T-helper 1 cell (primary cell): Measurements from ENCODE around the gene TTR.

Experiments used
- DNase-seq, 5 donors: peaks; one replicate each; pipeline ENCODE4 v3.0.0-alpha.2; 2012 to 2020
- total RNA-seq, 4 donors: gene quantifications; one replicate each; lab custom pipeline; 2026; lab: John Stamatoyannopoulos, UW

TTR gene
- total RNA-seq: 0 reads per million in 4 donors

DNA sequence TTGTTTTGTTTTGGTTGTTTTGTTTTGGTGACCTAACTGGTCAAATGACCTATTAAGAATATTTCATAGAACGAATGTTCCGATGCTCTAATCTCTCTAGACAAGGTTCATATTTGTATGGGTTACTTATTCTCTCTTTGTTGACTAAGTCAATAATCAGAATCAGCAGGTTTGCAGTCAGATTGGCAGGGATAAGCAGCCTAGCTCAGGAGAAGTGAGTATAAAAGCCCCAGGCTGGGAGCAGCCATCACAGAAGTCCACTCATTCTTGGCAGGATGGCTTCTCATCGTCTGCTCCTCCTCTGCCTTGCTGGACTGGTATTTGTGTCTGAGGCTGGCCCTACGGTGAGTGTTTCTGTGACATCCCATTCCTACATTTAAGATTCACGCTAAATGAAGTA lies at the start of gene TTR:
Gene TTR, plus strand, starts transcription at position 250 of the 400 bp plus-strand sequence. Its CDS starts 26 bp downstream, at position 276.
- DNase-seq: no peak

- no peak for DNase-seq
Observed at GRCh38 chr18:31546476-31546875, 45.2 kb upstream of the TTR start.

GRCh38 chr18:31548853-31549252 lies 42.8 kb upstream of the TTR start:
- no peak for DNase-seq

GRCh38 chr18:31549416-31549815 lies 42.3 kb upstream of the TTR start:
- DNase-seq: no peak

GRCh38 chr18:31551883-31552282 lies 39.8 kb upstream of the TTR start:
- no peak for DNase-seq

DNA sequence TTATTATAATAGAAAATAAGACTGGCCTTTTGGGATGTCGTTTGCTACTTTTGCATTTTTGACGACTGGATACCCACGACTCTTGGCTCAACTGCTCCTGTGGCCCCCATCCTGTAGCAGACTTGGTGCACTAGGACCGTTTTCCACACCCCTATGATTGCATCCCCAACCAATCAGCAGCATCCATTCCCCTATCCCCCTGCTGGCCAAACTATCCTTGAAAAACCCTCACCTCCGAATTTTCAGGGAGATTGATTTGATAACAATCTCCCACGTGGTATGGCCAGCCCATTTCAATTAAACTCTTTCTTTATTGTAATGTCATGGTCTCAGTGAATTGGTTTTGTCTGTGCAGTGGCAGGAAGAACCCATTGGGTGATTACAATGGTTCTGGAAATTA lies 37.9 kb upstream of the TTR start:
- no peak for DNase-seq

- DNase-seq: no peak
Observed at GRCh38 chr18:31554776-31555175, 36.9 kb upstream of the TTR start.

DNA sequence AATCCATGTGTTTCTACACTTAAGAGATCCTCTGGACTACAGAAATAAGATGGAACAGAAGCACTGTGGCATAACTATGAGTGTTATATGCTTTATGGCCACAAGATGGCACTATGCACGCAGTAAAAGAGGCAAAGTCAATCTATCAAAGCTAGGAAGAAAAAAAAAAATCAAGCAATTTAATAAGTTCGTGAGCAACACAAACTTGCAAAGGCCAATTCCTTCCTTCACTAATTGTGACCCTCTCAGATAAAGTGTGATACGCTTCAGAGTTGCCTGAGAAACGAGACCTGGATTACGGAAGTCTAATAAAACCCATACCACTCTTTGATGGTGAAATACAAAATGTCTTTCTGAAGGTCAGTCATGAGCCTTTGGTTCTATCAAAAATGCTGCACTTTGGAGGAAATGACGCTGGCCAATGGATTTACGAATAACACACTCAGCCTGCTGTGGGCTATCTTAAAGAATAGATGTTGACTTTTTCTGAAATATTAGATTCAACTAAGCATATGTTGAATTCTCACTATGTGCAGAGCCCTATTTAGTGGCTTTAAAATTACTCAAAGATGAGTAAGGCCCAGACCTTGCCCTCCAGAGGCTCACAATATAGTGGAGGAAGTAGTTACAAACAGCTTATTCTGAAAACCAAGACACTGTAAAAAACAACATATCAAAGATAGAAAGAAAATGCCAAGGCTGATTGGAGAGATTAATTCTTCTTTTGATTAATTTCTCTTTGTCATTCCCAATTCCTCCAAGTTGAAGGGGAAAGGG lies 35.5 kb upstream of the TTR start:
- DNase-seq: peak in 3 of 5 donors; percentile 2 to 50 (median 23)

GRCh38 chr18:31557446-31557845 lies 34.2 kb upstream of the TTR start:
- DNase-seq: no peak

DNA sequence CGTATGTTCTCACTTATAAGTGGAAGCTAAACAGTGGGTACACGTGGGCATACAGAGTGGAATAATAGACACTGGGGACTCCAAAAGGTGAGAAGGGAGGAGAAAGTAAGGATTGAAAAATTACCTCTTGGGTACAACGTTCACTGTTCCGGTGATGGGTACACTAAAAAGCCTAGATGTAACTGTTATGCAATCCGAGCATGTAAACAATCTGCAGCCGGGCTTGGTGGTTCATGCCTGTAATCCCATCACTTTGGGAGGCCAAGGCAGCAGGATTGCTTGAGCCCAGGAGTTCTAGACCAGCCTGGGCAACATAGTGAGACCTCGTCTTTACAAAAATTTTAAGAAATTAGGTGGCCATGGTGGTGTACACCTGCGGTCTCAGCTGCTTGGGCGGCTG lies 33.1 kb upstream of the TTR start:
- DNase-seq: no peak

GRCh38 chr18:31562726-31563125 lies 29.0 kb upstream of the TTR start:
- no peak for DNase-seq

DNA sequence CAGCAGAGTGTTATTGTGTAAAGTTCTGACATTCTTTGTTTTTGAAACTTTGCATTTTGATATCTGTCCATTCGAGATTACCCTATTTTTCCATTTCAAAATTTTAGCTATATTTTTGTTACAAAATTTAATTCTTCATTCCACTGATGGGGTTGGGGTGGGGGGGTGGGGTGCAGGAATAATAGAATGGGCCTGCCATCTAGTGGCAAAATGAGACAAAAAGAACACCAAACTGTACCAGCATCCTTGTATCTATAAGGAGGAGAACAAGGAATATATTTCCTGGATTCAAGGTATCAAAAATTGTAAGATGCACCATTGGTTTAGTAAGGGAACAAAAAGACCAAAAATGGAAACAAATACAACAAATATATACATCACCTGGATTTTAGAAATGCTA lies 27.9 kb upstream of the TTR start:
- DNase-seq: no peak

- DNase-seq: no peak
Observed at GRCh38 chr18:31565345-31565744, 26.3 kb upstream of the TTR start.

DNA sequence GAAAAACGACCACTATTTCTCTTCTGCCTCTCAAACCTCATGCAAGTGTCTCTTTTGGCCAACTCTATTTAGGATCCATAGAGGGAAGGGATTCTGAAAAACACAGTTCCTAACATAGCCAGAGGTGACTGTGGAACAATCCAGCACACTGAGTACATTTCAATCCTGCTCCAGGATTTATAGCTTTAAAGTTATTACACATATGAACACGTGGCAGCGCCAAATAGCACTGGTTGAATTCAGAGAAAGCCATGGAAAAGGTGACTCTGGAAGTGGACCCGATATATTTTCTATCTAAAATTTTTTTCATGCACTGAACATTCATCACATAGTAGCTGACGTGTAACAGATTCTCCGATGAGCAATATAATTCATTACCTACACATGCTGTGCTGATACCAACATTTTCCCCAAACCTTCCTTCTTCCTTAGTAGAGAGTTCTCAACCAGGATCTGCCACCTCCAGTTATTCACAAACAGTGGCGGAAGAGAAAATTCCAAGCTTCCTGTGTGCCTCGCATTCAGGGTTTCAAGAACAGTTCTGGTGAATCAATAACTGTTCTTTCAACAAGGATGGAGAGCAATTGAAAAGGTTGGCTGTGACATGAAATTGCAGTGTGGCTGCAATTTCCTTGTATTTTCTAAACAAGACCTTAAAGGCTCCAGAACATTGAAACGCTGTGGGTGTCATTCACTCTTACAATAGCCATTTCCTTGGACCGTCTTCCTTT lies 25.7 kb upstream of the TTR start:
- no peak for DNase-seq

DNA sequence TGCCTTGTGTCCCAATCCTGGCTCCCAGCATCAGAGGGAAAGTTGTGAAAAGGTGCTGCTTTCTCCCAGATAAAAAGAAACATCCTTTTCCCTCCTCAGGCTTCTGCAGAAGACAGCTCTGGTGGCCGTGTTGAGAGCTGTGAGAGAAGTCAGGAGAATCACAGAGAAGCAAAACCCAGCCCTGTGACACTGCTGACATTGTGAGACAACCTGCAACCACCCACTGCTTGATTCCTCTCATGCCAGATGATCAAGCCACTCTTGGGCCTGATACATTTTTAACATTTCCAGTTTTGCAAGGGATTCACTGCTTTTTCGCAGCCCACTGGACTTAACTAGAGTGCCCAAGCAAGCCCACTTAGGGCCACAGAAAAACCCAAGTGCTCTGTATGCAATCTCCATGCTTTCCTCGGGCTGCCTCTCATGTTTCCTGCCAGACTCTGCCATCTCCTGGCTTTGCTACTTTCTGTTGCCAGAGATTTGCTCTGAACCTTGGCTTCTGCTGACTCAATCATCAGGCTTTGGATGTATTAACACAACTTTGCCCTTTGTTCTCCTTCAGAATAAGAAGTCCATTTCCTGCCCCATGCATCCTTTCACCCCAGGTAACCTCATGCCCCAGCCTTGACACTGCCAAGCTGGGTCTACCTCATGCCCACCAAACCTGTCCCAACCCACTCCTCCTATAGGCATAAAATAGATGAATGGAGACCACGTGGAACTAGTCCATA lies 24.9 kb upstream of the TTR start:
- DNase-seq: no peak

DNA sequence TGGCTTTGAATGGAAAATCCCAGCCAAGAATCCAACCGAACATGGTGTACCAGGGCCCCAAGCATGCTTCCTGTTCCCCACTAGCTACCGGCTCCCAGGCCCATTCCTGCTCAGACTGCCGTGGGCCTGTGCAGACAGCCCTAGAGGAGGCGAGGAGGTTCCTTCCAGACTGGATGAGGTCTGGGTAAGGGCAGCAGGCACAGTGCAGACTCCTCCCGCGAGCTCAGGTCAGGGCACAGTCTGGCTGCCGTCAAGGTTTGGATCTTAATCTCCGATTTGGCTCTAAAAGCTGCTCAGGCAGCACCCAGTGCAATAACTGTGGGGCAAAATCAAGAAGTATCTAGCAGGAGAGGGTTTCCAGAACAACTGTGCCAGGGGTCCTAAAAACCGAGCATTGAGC lies 19.3 kb upstream of the TTR start:
- no peak for DNase-seq

- DNase-seq: no peak
Observed at GRCh38 chr18:31573051-31573450, 18.6 kb upstream of the TTR start.

- no peak for DNase-seq
Observed at GRCh38 chr18:31574359-31574758, 17.3 kb upstream of the TTR start.

GRCh38 chr18:31575515-31576257 lies 16.0 kb upstream of the TTR start:
- no peak for DNase-seq

DNA sequence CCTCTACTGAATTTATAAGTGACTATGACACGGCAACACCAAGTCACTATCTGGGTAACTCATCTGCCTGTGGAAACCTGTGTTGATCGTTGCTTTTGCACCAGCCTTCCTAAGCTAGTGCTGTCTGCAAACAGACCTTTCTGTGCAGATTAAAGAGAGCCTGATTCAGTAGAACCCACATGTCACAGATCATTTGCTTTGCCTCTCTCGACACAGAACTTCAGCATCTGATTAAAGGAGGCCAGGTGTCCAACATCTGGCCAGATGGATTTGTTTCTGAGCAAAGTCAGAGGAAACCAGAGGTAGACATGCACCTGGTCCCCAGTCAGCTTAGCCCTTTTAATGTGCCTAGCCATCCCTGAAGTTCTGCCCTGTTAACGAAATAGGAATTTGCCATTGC lies 15.0 kb upstream of the TTR start:
- DNase-seq: no peak

DNA sequence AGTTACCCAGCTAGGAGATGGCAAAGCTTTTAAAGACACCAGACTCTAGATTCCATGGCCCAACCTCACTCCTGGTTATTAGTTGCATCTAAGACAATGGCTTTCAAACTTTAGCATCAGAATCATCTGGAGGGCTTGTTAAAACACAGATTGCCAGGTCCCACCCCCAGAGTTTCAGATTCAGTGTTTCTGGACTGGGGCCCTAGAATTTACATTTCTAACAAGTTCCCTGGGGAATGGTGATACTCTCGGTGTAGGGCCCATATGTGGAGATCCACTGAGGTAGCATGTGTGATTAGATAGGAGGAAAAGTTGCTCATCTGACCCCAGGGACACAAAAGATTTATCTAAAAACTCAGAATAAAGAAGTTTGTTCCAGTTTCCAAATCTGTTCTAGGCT lies 14.5 kb upstream of the TTR start:
- no peak for DNase-seq

GRCh38 chr18:31578126-31578525 lies 13.6 kb upstream of the TTR start:
- no peak for DNase-seq

DNA sequence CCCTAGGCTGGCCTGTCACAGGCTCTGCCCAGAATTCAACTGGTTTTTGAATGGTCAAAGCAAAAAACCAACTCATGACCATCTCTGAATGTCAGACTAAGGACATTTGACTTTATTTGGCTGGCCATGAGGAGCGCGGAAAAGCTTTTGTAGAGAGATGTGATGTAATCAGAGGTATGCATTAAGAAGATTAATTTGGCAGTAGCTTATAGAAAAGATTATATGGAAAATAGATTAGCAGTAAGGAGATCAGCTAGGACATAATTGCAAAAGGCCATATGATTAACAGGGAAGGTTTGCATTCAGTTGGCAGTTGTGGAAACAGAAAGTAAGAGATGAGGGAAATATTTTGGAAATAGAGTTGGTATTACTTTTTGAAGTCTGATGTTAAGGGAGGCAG lies 12.3 kb upstream of the TTR start:
- no peak for DNase-seq
